LHCN-M2 (cell line): ENCODE measurements around the gene RNF32. TPM values are rescaled to one million over a fixed set of nuclear protein-coding genes. Genes with fewer than 3 reads are reported as not detected.
"Not testable (repeated sequence)": the region's sequence is repeated elsewhere in the genome, so short reads cannot be mapped to it uniquely, and the experiment has no call there.

Source experiments
- DNase-seq: peaks from one replicate; pipeline ENCODE4 v3.0.0-alpha.2; 2012; ENCODE audit warnings: low read depth
- total RNA-seq: library from RNA; depleted of rRNA; stranded (reverse); fragments of >200 nt; gene quantifications from 2 replicates; pipeline ENCODE4 v1.2.3, GENCODE V29; 2014

Gene RNF32
- total RNA-seq, 1 experiment from 2014 or later, result 4.1 TPM

- DNase-seq, result no peak
These were observed 25.9 kb upstream of the RNF32 start for GRCh38 chr7:156614434-156615264.

GRCh38 chr7:156616269-156617202 is 24.0 kb upstream of the RNF32 start:
- no peak for DNase-seq

- DNase-seq, result no peak
These were observed 23.4 kb upstream of the RNF32 start for GRCh38 chr7:156617215-156617614.

GRCh38 chr7:156618078-156618779 is 22.3 kb upstream of the RNF32 start:
- DNase-seq, result no peak

- no peak for DNase-seq
These were observed 21.7 kb upstream of the RNF32 start for GRCh38 chr7:156618780-156619367.

GRCh38 chr7:156619488-156620290 is 20.9 kb upstream of the RNF32 start:
- not testable (repeated sequence) for DNase-seq

- no peak for DNase-seq
These were observed 20.3 kb upstream of the RNF32 start for GRCh38 chr7:156620291-156620675.

GRCh38 chr7:156621652-156622051 is 18.9 kb upstream of the RNF32 start:
- no peak for DNase-seq

GRCh38 chr7:156625580-156625979 is 15.0 kb upstream of the RNF32 start:
- DNase-seq, result no peak

- no peak for DNase-seq
These were observed 14.2 kb upstream of the RNF32 start for GRCh38 chr7:156626220-156626895.

- no peak for DNase-seq
These were observed 12.0 kb upstream of the RNF32 start for GRCh38 chr7:156628562-156628961.

- no peak for DNase-seq
These were observed 10.7 kb upstream of the RNF32 start for GRCh38 chr7:156629873-156630272.

GRCh38 chr7:156634117-156634516 is 6.5 kb upstream of the RNF32 start:
- DNase-seq, result no peak

GRCh38 chr7:156635529-156636385 is 4.8 kb upstream of the RNF32 start:
- no peak for DNase-seq

- not testable (repeated sequence) for DNase-seq
These were observed 3.5 kb upstream of the RNF32 start for GRCh38 chr7:156637093-156637492.

GRCh38 chr7:156638443-156639077 is 2.0 kb upstream of the RNF32 start:
- DNase-seq, result no peak

- no peak for DNase-seq
These were observed 933 bp upstream of the RNF32 start for GRCh38 chr7:156639426-156640256.
